NK-92 (cell line): ENCODE measurements around the gene GPR45.
"Not testable (repeated sequence)": the region's sequence is repeated elsewhere in the genome, so short reads cannot be mapped to it uniquely, and the experiment has no call there.

Source experiments
- DNase-seq: peaks from one replicate; lab custom pipeline; 2025; ENCODE audit not compliant: unreplicated experiment; lab: John Stamatoyannopoulos, UW

The GPR45 gene, protein sequence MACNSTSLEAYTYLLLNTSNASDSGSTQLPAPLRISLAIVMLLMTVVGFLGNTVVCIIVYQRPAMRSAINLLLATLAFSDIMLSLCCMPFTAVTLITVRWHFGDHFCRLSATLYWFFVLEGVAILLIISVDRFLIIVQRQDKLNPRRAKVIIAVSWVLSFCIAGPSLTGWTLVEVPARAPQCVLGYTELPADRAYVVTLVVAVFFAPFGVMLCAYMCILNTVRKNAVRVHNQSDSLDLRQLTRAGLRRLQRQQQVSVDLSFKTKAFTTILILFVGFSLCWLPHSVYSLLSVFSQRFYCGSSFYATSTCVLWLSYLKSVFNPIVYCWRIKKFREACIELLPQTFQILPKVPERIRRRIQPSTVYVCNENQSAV

DNA sequence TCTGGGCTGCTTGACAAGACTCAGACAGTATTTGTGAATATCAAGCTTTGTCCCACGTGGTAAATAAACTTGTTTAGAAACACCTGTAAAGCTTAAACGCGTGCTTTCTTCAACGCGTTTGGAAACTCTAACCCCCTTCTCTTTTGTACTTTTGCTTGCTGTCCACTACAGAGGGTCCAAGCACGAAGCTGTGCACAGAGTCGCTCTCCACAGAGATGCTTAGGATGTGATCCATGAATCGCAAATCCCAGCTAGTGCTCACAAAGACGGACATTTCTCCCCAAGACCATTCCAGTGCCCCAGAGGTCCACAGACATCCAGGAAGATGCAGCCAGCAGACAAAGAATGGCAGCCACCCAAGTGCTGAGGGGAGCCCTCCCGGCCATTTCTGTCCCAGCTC, at the start of gene GPR45:
GPR45 (plus strand) TSS at position 301 of the 400 bp plus-strand sequence. CDS start 116 bp downstream, outside the sequence.
- DNase-seq: no peak

DNA sequence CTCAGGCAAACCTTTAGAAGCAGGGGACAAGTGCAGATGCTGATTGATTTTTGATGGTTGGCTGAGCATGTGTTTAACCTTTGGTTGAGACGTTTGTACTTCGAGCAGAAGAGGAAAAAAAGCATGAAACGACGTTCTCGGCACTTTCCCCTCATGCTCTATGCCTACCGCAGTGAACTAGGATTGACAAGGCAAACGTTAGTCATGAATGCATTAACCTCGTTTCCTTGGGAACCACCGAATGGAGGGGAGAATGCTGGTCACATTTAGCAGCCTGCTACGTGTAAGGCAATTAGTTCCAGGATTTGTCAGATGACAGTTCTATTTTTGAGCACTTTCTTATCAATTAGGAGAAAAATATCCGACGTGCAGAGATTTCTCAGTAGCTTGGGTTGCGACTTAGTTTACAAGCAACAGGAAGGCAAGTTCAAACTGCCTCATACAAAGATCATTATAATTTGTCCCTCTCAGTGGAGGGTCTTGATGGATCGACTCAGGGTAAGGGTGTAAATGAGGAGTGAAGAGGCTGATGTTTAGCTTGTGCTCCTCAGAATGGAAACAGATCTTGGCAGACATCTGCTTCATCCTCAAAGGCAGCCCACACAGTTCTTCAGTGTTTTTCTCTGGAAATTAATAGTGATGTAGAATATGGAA, 47.4 kb upstream of the GPR45 start:
- no peak for DNase-seq

DNA sequence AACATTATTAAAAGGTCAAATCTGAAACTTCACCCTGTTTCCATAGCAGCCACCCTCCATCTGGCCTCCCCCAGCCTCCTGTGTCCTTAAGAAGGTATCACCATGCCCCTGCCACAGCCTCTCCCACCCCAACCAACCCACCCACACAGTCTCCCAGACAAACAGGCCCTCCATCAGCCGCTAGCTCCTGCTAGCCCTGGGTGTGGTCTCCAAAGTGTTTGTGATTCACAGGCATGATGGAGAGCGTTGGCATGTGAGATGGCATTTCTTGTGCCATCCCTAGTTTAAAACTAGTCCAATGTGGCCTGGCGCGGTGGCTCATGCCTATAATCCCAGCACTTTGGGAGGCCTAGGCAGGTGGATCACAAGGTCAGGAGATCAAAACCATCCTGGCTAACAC, 44.9 kb upstream of the GPR45 start:
- DNase-seq: no peak

DNA sequence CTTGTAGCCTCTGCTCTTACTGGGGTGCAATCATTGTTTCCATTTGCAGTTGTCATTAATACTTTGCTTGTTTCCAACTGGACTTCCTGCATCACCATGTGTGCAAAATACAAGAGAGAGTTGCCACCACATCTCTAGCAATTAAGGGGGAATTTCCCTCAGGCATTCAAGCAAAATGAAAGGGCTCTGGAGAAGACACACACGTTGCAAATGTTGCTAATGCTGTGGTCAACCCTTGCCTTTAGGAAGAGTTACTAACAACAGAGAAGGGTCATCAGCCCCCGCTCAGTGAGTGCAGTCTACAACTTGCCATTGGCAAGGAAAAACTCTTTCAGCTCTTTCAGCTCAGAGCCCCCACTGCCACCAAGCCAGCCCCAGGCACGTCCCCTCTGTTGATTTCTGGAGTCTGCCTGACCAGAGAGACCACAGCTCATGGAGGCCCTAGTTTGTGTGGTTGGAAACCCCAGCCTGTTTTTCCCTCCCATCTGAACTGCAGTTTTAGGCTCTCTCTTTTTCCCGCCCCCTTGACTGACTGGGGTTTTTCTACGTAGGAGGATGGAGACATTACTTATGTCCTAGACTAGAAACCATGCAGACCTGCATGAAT, 25.9 kb upstream of the GPR45 start:
- no peak for DNase-seq

DNA sequence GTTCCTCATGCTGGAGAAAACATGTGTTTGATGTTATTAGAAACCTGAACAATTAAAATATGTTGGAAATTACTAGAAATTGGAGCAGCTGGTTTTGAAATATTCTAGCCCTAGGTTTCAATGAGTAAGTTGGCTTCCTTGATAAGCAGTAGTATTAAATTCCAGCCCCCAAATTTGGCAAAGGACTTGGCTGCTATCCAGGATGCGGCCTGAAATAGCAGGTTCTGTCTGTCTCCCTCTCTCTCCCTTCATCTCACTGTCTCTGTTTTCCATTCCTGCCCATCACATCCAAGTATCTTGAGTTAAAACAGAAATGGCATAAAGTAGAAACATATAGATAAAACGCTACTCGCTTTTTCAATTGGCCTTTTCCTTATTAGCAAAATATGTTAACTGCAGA, 20.9 kb upstream of the GPR45 start:
- DNase-seq: no peak

DNA sequence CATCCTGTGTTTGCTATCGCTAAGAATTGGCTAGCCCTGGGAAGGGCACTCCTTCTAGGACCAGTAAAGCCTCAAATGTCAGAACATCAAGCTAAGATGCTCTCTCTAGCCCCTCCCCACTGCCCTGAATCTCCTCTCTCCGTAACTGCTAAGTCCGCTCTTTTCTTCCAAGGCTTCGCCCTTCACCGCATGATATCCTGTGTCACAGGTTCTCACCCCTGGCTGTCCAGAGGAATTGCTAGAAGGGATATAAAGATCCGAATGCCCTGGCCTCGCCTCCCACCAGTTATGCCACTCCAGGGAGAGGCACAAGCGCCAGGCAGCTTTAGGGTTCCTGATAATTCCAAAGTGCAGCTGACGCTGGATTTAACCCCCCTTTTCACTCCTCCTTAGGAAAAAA, 17.1 kb upstream of the GPR45 start:
- DNase-seq: no peak

DNA sequence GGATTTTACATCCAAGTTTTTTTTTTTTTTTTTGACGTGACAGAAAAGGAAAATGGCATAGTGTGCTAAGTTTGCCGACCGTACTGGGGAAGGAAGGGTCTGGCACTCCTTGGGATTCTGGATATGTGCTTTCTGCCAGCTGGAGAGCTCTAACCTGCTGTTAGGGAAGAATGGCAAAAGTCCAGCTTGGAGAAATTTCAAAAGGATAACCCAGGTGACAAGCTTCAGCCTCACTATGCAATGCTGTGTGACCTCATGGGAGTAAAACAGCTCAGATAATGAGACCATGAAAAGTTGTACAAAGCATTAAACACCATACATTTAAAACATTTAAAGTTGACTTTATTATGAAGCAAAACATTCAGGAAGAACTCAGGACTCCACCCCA, 10.3 kb upstream of the GPR45 start:
- no peak for DNase-seq

DNA sequence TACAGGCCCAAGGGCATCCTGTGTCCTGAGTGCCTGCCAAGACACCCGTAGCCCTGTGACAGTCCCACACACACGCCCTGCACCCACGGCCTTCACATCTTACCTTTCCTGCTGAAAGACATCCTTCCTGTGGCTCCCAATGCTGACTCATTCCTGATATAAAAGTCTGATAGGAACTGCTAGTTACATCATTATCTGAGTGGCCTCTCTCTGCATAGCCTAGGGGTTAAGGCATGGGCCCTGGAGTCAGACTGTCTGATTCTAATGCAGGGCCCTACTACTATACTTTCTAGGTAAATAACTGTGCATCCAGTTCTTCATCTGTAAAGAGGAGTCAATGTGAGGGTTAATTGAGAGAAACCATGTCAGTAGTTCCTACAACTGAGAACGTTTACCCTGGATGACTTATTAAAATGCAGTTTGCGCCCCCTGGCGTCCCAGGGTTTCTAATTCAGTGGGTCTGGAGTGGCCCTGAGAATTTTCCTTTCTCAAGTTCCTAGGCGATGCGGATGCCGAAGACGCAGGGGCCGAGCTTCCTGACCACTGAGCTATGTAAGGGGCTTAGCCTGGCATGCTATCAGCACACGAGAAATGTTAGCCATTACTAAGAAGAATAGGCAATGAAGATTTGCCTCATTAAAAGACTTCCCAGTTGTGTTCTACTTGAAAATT, 6.0 kb upstream of the GPR45 start:
- DNase-seq: no peak

DNA sequence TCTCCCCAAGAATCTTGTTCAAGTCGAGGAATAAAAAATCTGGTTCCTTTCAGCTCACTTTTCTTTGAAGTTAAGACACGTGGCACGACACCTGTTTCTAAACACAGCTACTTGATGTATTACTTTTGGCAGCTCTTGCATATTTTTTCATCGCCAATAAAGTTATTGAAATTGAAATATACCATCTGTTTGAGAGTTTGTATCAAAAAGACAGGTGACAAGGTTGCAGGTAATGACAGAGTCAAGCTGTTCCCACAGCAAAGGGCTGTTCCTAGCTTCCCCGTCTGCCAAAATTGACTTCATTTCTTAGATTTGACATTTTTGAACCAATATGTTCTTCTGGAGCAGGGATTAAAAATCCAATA, 5.5 kb upstream of the GPR45 start:
- DNase-seq: no peak

DNA sequence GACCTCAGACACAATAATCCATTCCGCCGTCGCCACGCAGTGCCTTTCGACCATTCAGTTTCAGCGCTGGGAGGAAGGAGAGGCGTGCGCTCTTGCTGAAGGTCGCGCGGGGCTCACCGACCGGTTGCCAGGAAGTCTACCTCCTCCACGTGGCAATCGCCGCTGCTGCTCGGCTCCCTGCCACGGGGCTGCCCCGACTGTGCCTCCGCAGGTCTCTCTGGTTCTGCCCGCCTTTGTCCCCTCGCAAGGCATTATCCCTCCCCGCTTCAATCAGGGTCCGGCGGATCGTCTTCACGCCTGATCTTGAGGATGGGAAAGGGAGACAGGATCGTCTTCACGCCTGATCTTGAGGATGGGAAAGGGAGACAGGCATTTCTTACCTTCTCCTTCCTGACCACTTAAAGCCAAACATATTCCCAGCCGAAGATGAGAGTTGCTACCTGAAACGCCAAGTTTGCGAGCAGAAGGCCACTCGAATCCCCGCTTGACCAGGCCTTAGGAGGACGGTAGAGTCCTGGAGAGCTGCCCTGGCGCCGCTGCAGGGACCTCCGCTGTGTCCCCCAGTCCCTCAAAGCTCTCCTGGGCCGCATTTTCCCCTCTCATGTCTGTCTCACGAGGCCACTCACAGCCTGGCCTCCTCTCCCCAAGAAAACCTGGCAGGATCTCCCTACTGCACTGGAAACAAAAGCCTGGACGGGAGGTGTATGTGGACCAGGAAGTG, 4.3 kb upstream of the GPR45 start:
- DNase-seq: no peak

DNA sequence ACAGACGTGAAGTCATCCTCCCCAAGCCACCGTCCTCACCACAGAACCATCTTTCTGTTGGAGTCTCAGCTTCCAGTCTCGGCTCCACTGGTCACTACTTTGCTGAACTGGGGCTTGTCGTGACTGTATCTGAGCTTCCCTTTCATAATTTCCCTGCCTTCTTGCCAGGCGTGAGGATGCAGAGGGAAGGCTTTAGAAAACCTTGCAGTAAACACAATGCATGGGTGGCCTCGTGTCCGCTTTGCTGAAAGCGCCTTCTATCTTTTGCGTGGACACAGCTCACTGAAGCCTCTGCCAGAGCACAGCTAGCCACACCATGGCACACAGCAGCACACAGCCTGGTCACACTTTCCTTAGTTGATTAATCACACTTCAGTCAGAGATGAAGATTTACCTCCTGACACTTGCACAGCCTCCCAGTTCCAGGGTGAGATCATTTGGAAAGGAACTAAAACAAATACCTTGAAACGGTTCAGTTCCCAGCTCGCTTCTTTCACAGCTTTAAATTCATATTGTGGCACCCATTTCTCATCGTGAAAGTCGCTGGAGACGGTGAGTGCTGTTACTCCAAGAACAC, 2.8 kb upstream of the GPR45 start:
- no peak for DNase-seq

DNA sequence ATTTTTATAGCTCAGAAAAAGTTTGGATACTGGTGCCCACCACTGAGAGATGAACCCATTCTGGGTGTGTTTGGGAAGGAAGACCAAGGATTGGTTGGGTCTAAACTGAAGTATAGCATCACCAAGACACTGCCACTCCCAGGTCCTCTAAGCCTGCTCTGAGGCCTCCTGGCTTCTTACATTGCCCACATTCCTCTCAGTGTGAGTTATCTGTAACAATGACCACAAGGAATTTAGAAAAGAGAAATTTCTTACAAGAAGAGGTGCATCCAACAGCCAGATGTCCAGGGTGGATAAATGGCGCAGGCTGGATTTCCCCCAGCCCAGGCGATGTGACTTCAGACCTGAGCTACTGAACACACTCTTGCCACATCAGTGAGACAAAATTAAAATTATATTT, 1.6 kb upstream of the GPR45 start:
- no peak for DNase-seq

DNA sequence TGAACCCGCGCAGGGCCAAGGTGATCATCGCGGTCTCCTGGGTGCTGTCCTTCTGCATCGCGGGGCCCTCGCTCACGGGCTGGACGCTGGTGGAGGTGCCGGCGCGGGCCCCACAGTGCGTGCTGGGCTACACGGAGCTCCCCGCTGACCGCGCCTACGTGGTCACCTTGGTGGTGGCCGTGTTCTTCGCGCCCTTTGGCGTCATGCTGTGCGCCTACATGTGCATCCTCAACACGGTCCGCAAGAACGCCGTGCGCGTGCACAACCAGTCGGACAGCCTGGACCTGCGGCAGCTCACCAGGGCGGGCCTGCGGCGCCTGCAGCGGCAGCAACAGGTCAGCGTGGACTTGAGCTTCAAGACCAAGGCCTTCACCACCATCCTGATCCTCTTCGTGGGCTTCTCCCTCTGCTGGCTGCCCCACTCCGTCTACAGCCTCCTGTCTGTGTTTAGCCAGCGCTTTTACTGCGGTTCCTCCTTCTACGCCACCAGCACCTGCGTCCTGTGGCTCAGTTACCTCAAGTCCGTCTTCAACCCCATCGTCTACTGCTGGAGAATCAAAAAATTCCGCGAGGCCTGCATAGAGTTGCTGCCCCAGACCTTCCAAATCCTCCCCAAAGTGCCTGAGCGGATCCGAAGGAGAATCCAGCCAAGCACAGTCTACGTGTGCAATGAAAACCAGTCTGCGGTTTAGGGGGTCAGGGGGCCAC, 897 bp downstream of the GPR45 start:
- no peak for DNase-seq

DNA sequence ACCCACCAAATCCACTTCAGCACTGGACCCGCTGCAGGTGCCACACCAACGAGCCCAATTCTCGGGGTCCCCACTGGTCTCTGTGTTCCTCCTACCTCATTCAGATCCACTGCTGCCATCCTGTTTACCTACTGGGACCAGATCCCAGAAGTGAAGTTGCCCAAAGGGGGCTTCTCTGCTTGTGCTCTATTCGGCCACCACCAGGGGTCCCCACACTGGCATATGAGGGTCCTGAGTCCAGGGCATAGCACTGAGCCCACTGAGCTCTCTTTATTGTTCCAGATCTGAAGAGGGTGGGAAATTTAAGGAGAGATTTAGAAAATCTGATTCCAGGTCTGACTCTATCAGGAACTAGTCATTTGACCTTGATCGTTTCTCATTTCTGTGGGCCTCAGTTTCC, 2.4 kb downstream of the GPR45 start:
- no peak for DNase-seq

DNA sequence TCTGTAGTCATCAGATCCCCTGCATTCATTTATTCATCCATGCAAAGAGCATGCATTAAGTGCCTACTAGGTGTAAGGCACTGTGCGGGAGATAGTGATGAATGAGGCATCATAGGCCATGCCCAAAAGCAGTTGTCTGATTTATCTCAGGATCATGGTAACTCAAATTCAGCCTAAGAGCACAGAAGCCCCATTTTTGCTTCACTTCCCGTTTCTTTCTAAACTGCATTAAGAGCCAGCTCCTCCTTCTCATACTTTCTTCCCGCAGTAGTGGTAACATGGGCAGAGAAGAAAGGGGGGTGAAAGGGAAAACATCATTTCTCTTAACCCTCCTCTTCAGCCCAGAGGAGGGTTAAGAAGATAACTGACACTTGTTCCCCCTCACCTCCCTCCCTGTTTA, 2.9 kb downstream of the GPR45 start:
- DNase-seq: no peak

DNA sequence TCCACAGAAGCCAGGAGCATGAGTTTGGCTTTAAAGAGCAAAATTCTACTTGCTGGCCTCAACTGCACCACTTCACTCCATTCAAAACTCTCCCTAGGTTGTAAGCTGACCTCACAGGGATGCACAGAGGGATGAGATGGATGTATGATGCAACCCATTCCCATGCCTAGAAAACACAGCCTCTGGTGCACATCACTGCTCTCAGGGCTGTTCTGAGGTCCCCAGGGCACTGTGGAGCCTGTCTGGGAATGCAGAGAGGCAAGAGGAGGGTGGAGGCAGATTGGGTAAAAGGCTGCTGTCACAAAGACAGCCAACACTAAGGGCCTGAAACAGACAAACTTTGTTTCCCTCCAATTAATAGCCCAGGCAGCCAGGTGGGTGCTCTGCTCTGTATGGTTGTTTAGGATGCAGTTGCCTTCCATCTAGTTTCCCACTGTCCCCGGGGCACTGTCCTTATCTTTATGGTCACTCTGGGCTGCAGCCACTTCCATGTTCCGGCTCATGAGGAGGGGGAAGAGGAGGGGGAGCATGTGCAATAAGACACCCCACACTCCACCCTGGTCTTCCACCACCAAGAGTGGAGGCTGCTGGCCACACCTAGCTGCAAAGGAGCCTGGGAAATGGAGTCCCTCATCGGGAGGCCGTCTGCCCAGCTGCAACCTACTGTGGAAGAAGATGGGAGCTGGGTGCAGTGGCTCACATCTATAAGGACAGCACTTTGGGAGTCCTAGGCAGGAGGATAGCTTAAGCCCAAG, 7.0 kb downstream of the GPR45 start:
- DNase-seq: no peak

DNA sequence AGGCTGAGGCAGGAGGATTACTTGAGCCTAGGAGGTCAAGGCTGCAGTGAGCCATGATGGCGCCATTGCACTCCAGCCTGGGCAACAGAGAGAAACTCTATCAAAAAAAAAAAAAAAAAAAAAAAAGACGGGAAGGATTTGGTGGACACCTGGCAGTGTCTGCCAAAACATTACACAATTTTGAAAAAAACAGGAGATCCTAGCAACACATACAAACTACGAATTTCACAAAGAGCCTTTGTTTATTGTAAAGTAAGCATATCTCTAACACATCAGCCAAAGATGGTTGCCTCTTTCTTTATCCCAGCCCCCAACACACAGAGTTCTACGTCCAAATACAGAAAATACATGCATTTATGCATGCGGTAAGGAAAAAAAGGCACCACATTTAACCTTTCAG, 7.6 kb downstream of the GPR45 start:
- no peak for DNase-seq

DNA sequence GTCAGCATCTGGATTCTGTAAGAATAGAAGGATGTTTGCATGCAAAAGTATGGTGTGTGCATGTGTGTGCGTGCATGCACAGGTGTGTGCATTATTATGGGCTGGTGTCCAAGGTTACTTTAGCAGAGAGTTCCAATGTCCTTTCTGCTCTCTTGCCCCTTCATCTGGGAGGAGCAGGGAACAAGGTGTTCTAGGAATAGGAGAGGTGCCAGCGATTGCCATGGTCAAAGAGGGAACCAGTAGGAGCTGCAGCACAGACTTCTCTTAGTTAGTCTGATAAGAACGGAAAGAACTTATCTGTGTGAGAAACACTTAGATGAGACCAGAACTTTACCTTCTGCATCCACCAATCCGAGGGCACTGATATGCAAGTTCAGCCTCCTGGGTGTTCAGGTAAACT, 8.3 kb downstream of the GPR45 start:
- DNase-seq: no peak

DNA sequence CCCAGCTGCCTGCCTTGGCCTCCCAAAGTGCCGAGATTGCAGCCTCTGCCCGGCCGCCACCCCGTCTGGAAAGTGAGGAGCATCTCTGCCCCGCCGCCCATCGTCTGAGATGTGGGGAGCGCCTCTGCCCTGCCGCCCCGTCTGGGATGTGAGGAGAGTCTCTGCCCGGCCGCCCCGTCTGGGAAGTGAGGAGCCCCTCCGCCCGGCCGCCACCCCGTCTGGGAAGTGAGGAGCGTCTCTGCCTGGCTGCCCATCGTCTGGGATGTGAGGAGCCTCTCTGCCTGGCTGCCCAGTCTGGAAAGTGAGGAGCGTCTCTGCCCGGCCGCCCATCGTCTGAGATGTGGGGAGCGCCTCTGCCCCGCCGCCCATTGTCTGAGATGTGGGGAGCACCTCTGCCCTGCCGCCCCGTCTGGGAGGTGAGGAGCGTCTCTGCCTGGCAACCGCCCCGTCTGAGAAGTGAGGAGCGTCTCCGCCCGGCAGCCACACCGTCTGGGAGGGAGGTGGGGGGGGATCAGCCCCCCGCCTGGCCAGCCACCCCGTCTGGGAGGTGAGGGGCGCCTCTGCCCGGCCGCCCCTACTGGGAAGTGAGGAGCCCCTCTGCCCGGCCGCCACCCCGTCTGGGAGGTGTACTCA, 9.6 kb downstream of the GPR45 start:
- not testable (repeated sequence) for DNase-seq
